Measurements from ENCODE around the gene FAN1.
A peak's percentile ranks its signal among the peaks of the same experiment; 100 is the strongest.
"Not testable (repeated sequence)": the region's sequence is repeated elsewhere in the genome, so short reads cannot be mapped to it uniquely, and the experiment has no call there.

The FAN1 gene

GRCh38 chr15:30903497-30904187 is at the start of gene FAN1:
TSS of gene FAN1 (plus strand) at chr15:30903915. CDS start at chr15:30904664, 749 bp downstream.
- no peaks in the 10 kb centered on the region for H3K9me3 ChIP-seq (ENCODE audit: control insufficient read depth in 1 of 2, low read length in 2 of 2)
- peak within 1 kb of the TSS; percentile 93 to 94 for H3K4me3 ChIP-seq (ENCODE audit: low read depth in 1 of 2, low read length in 2 of 2)
- no peaks in the 10 kb centered on the region for H3K27me3 ChIP-seq (ENCODE audit: low read depth, low read length)
- H3K36me3 ChIP-seq (ENCODE audit: control insufficient read depth in 1 of 2, insufficient read depth in 2 of 2, low read length in 2 of 2), result peaks cover 0 to under 1% of the 10 kb centered on the region in 2 donors
- peak within 1 kb of the TSS; percentile 57 for H3K27ac ChIP-seq (ENCODE audit: low read length)
- peaks cover 10 to 14% of the 10 kb centered on the region in 2 donors for H3K4me1 ChIP-seq (ENCODE audit: control insufficient read depth in 1 of 2, insufficient read depth in 2 of 2, low read length in 2 of 2)

- H3K4me3 ChIP-seq (ENCODE audit: low read depth in 1 of 2, low read length in 2 of 2), result no peak overlapping the region
- no peaks in the 10 kb centered on the region for H3K27me3 ChIP-seq (ENCODE audit: low read depth, low read length)
- H3K36me3 ChIP-seq (ENCODE audit: control insufficient read depth in 1 of 2, insufficient read depth in 2 of 2, low read length in 2 of 2), result no peaks in the 10 kb centered on the region
Measured at GRCh38 chr15:30859091-30859874, 44.4 kb upstream of the FAN1 start.

GRCh38 chr15:30865257-30865656 is 38.5 kb upstream of the FAN1 start:
- H3K9me3 ChIP-seq (ENCODE audit: control insufficient read depth in 1 of 2, low read length in 2 of 2), result no peaks in the 10 kb centered on the region
- no peak overlapping the region for H3K4me3 ChIP-seq (ENCODE audit: low read depth in 1 of 2, low read length in 2 of 2)
- H3K4me1 ChIP-seq (ENCODE audit: control insufficient read depth in 1 of 2, insufficient read depth in 2 of 2, low read length in 2 of 2), result no peaks in the 10 kb centered on the region
- H3K27ac ChIP-seq (ENCODE audit: low read length), result no peak overlapping the region
- H3K36me3 ChIP-seq (ENCODE audit: control insufficient read depth in 1 of 2, insufficient read depth in 2 of 2, low read length in 2 of 2), result no peaks in the 10 kb centered on the region
- H3K27me3 ChIP-seq (ENCODE audit: low read depth, low read length), result no peaks in the 10 kb centered on the region

More at GRCh38 chr15:30859091-30859874, 44.4 kb upstream of the FAN1 start:
- H3K9me3 ChIP-seq (ENCODE audit: control insufficient read depth in 1 of 2, low read length in 2 of 2), result no peaks in the 10 kb centered on the region
- no peaks in the 10 kb centered on the region for H3K4me1 ChIP-seq (ENCODE audit: control insufficient read depth in 1 of 2, insufficient read depth in 2 of 2, low read length in 2 of 2)
- H3K27ac ChIP-seq (ENCODE audit: low read length), result no peak overlapping the region

- Histone ChIP-seq H3K9me3 (ENCODE audit: control insufficient read depth in 1 of 2, low read length in 2 of 2) (no peaks in the 10 kb centered on the region), H3K27ac (ENCODE audit: low read length) (no peak overlapping the region), H3K4me1 (ENCODE audit: control insufficient read depth in 1 of 2, insufficient read depth in 2 of 2, low read length in 2 of 2) (no peaks in the 10 kb centered on the region), H3K4me3 (ENCODE audit: low read depth in 1 of 2, low read length in 2 of 2) (no peak overlapping the region), H3K36me3 (ENCODE audit: control insufficient read depth in 1 of 2, insufficient read depth in 2 of 2, low read length in 2 of 2) (no peaks in the 10 kb centered on the region), H3K27me3 (ENCODE audit: low read depth, low read length) (no peaks in the 10 kb centered on the region)
Measured at GRCh38 chr15:30870681-30871080, 33.0 kb upstream of the FAN1 start.

- Histone ChIP-seq H3K27ac (ENCODE audit: low read length) (no peak overlapping the region), H3K36me3 (ENCODE audit: control insufficient read depth in 1 of 2, insufficient read depth in 2 of 2, low read length in 2 of 2) (no peaks in the 10 kb centered on the region), H3K4me1 (ENCODE audit: control insufficient read depth in 1 of 2, insufficient read depth in 2 of 2, low read length in 2 of 2) (no peaks in the 10 kb centered on the region), H3K9me3 (ENCODE audit: control insufficient read depth in 1 of 2, low read length in 2 of 2) (no peaks in the 10 kb centered on the region), H3K27me3 (ENCODE audit: low read depth, low read length) (no peaks in the 10 kb centered on the region), H3K4me3 (ENCODE audit: low read depth in 1 of 2, low read length in 2 of 2) (no peak overlapping the region)
Measured at GRCh38 chr15:30872341-30872748, 31.4 kb upstream of the FAN1 start.

GRCh38 chr15:30877070-30877469 is 26.6 kb upstream of the FAN1 start:
- no peak overlapping the region for H3K27ac ChIP-seq (ENCODE audit: low read length)
- H3K4me1 ChIP-seq (ENCODE audit: control insufficient read depth in 1 of 2, insufficient read depth in 2 of 2, low read length in 2 of 2), result no peaks in the 10 kb centered on the region
- H3K27me3 ChIP-seq (ENCODE audit: low read depth, low read length), result no peaks in the 10 kb centered on the region
- H3K36me3 ChIP-seq (ENCODE audit: control insufficient read depth in 1 of 2, insufficient read depth in 2 of 2, low read length in 2 of 2), result no peaks in the 10 kb centered on the region
- H3K9me3 ChIP-seq (ENCODE audit: control insufficient read depth in 1 of 2, low read length in 2 of 2), result no peaks in the 10 kb centered on the region
- no peak overlapping the region for H3K4me3 ChIP-seq (ENCODE audit: low read depth in 1 of 2, low read length in 2 of 2)

- no peaks in the 10 kb centered on the region for H3K27me3 ChIP-seq (ENCODE audit: low read depth, low read length)
- H3K4me1 ChIP-seq (ENCODE audit: control insufficient read depth in 1 of 2, insufficient read depth in 2 of 2, low read length in 2 of 2), result no peaks in the 10 kb centered on the region
- H3K36me3 ChIP-seq (ENCODE audit: control insufficient read depth in 1 of 2, insufficient read depth in 2 of 2, low read length in 2 of 2), result no peaks in the 10 kb centered on the region
- H3K27ac ChIP-seq (ENCODE audit: low read length), result no peak overlapping the region
- no peaks in the 10 kb centered on the region for H3K9me3 ChIP-seq (ENCODE audit: control insufficient read depth in 1 of 2, low read length in 2 of 2)
- H3K4me3 ChIP-seq (ENCODE audit: low read depth in 1 of 2, low read length in 2 of 2), result no peak overlapping the region
Measured at GRCh38 chr15:30878515-30878914, 25.2 kb upstream of the FAN1 start.

GRCh38 chr15:30882849-30883433 is 20.8 kb upstream of the FAN1 start:
- H3K27ac ChIP-seq (ENCODE audit: low read length), result no peak overlapping the region
- H3K36me3 ChIP-seq (ENCODE audit: control insufficient read depth in 1 of 2, insufficient read depth in 2 of 2, low read length in 2 of 2), result no peaks in the 10 kb centered on the region
- no peak overlapping the region for H3K4me3 ChIP-seq (ENCODE audit: low read depth in 1 of 2, low read length in 2 of 2)
- no peaks in the 10 kb centered on the region for H3K9me3 ChIP-seq (ENCODE audit: control insufficient read depth in 1 of 2, low read length in 2 of 2)
- H3K4me1 ChIP-seq (ENCODE audit: control insufficient read depth in 1 of 2, insufficient read depth in 2 of 2, low read length in 2 of 2), result no peaks in the 10 kb centered on the region
- H3K27me3 ChIP-seq (ENCODE audit: low read depth, low read length), result no peaks in the 10 kb centered on the region

GRCh38 chr15:30883666-30884065 is 20.0 kb upstream of the FAN1 start:
- H3K9me3 ChIP-seq (ENCODE audit: control insufficient read depth in 1 of 2, low read length in 2 of 2); H3K27me3 ChIP-seq (ENCODE audit: low read depth, low read length); H3K4me1 ChIP-seq (ENCODE audit: control insufficient read depth in 1 of 2, insufficient read depth in 2 of 2, low read length in 2 of 2); H3K27ac ChIP-seq (ENCODE audit: low read length); H3K36me3 ChIP-seq (ENCODE audit: control insufficient read depth in 1 of 2, insufficient read depth in 2 of 2, low read length in 2 of 2); H3K4me3 ChIP-seq (ENCODE audit: low read depth in 1 of 2, low read length in 2 of 2): not testable (repeated sequence)

- Histone ChIP-seq H3K4me1 (ENCODE audit: control insufficient read depth in 1 of 2, insufficient read depth in 2 of 2, low read length in 2 of 2) (no peaks in the 10 kb centered on the region), H3K4me3 (ENCODE audit: low read depth in 1 of 2, low read length in 2 of 2) (no peak overlapping the region), H3K9me3 (ENCODE audit: control insufficient read depth in 1 of 2, low read length in 2 of 2) (no peaks in the 10 kb centered on the region), H3K27ac (ENCODE audit: low read length) (no peak overlapping the region), H3K27me3 (ENCODE audit: low read depth, low read length) (no peaks in the 10 kb centered on the region), H3K36me3 (ENCODE audit: control insufficient read depth in 1 of 2, insufficient read depth in 2 of 2, low read length in 2 of 2) (no peaks in the 10 kb centered on the region)
Measured at GRCh38 chr15:30885814-30886213, 17.9 kb upstream of the FAN1 start.

GRCh38 chr15:30889196-30889595 is 14.5 kb upstream of the FAN1 start:
- H3K27me3 ChIP-seq (ENCODE audit: low read depth, low read length), result no peaks in the 10 kb centered on the region
- H3K4me3 ChIP-seq (ENCODE audit: low read depth in 1 of 2, low read length in 2 of 2), result no peak overlapping the region
- H3K4me1 ChIP-seq (ENCODE audit: control insufficient read depth in 1 of 2, insufficient read depth in 2 of 2, low read length in 2 of 2), result no peaks in the 10 kb centered on the region
- H3K36me3 ChIP-seq (ENCODE audit: control insufficient read depth in 1 of 2, insufficient read depth in 2 of 2, low read length in 2 of 2), result no peaks in the 10 kb centered on the region
- no peaks in the 10 kb centered on the region for H3K9me3 ChIP-seq (ENCODE audit: control insufficient read depth in 1 of 2, low read length in 2 of 2)
- H3K27ac ChIP-seq (ENCODE audit: low read length), result no peak overlapping the region

Data from muscle layer of duodenum (tissue), 2 donors.